Measurements from ENCODE around the gene GADD45B. TPM values are rescaled to one million over a fixed set of nuclear protein-coding genes. Genes with fewer than 3 reads are reported as not detected.

The GADD45B gene
- total RNA-seq, 1 experiment from 2014 or later: 16.4 TPM

DNA sequence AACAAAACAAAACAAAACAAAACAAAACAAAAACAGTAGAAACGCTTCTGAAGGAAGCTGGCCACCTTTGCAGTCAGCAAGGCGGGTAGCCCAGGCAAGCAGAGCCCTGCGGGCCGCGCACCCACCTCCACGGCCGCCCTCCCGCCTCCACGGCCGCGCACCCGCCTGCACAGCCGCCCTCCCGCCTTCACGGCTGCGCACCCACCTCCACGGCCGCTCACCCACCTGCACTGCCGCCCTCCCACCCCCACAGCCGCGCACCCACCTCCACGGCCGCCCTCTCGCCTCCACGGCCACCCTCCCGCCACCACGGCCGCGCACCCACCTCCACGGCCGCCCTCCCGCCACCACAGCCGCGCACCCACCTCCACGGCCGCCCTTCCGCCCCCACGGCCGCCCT is 39.5 kb upstream of the GADD45B start:
- TF ChIP-seq, protein P1, sequence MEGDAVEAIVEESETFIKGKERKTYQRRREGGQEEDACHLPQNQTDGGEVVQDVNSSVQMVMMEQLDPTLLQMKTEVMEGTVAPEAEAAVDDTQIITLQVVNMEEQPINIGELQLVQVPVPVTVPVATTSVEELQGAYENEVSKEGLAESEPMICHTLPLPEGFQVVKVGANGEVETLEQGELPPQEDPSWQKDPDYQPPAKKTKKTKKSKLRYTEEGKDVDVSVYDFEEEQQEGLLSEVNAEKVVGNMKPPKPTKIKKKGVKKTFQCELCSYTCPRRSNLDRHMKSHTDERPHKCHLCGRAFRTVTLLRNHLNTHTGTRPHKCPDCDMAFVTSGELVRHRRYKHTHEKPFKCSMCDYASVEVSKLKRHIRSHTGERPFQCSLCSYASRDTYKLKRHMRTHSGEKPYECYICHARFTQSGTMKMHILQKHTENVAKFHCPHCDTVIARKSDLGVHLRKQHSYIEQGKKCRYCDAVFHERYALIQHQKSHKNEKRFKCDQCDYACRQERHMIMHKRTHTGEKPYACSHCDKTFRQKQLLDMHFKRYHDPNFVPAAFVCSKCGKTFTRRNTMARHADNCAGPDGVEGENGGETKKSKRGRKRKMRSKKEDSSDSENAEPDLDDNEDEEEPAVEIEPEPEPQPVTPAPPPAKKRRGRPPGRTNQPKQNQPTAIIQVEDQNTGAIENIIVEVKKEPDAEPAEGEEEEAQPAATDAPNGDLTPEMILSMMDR (conservative IDR thresholded peaks at IDR 0.05; ENCODE audit: low read depth, low read length): no peak
- no peak for TF ChIP-seq EZH2 (IDR thresholded peaks at IDR 0.05; ENCODE audit: borderline replicate concordance, low read depth, low read length, poor library complexity, severe bottlenecking)
- DNase-seq (ENCODE audit: low spot score): no peak
- Histone ChIP-seq H3K4me1 (ENCODE audit: insufficient read depth, low read length, poor library complexity, severe bottlenecking) (no peaks in the 10 kb centered on the region), H3K4me3 (ENCODE audit: low read depth, low read length, poor library complexity, severe bottlenecking) (no peak overlapping the region), H3K36me3 (ENCODE audit: insufficient read depth, low read length, poor library complexity, severe bottlenecking) (peaks cover 72% of the 10 kb centered on the region), H3K27me3 (replicated peaks; ENCODE audit: insufficient read depth, low read depth, low read length, poor library complexity) (no peaks in the 10 kb centered on the region), H3K27ac (ENCODE audit: low read depth, low read length, poor library complexity, severe bottlenecking) (no peak overlapping the region), H3K9me3 (ENCODE audit: low read depth, low read length, poor library complexity, severe bottlenecking) (no peaks in the 10 kb centered on the region)
- intact Hi-C loops (cut with micrococcal nuclease; ENCODE audit: unreplicated experiment): no loop called here
- ChIA-PET CTCF (no interaction called here), POLR2A (ENCODE audit: low non-redundant PET) (no interaction called here)
- no TSS peak for BruUV-seq (replicated peaks)

GRCh38 chr19:2436926-2437325 is 39.0 kb upstream of the GADD45B start:
- Histone ChIP-seq H3K27ac (ENCODE audit: low read depth, low read length, poor library complexity, severe bottlenecking) (no peak overlapping the region), H3K9me3 (ENCODE audit: low read depth, low read length, poor library complexity, severe bottlenecking) (no peaks in the 10 kb centered on the region), H3K4me1 (ENCODE audit: insufficient read depth, low read length, poor library complexity, severe bottlenecking) (no peaks in the 10 kb centered on the region), H3K27me3 (replicated peaks; ENCODE audit: insufficient read depth, low read depth, low read length, poor library complexity) (no peaks in the 10 kb centered on the region), H3K4me3 (ENCODE audit: low read depth, low read length, poor library complexity, severe bottlenecking) (no peak overlapping the region), H3K36me3 (ENCODE audit: insufficient read depth, low read length, poor library complexity, severe bottlenecking) (peaks cover 72% of the 10 kb centered on the region)
- intact Hi-C loops (cut with micrococcal nuclease; ENCODE audit: unreplicated experiment): no loop called here
- POLR2A ChIA-PET (ENCODE audit: low non-redundant PET): no interaction called here
- no peak for TF ChIP-seq EZH2 (IDR thresholded peaks at IDR 0.05; ENCODE audit: borderline replicate concordance, low read depth, low read length, poor library complexity, severe bottlenecking)
- TF ChIP-seq, protein P1 (conservative IDR thresholded peaks at IDR 0.05; ENCODE audit: low read depth, low read length): no peak
- no TSS peak for BruUV-seq (replicated peaks)
- no peak for DNase-seq (ENCODE audit: low spot score)
- CTCF ChIA-PET: no interaction called here

DNA sequence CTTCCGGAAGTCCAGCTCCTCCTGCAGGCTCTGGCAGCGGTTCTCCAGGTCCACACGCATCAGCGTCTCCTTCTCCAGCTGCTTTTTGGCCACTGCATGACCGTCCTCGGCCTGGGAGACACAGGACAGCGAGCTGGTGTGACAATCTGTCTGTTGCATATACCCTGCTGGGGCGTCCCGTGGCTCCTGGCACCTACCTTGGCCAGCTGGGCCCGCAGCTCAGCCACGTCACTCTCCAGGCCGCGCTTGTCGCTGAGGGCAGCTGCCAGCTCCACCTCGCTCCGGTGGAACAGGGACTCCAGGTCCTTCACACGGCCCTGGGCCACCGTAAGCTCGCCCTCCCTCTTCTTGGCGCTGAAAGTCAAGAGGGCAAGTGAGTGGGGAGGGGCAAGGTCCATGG is 37.7 kb upstream of the GADD45B start:
- ChIA-PET POLR2A (ENCODE audit: low non-redundant PET) (no interaction called here), CTCF (interaction anchor here (0.6 to 0.7 kb wide), 2 partner anchors 31 to 417 kb away, joined by 3 to 5 read pairs; no protein-coding TSS in a partner anchor)
- TF ChIP-seq, protein P1 (conservative IDR thresholded peaks at IDR 0.05; ENCODE audit: low read depth, low read length): no peak
- no peak for TF ChIP-seq EZH2 (IDR thresholded peaks at IDR 0.05; ENCODE audit: borderline replicate concordance, low read depth, low read length, poor library complexity, severe bottlenecking)
- Histone ChIP-seq H3K4me1 (ENCODE audit: insufficient read depth, low read length, poor library complexity, severe bottlenecking) (no peaks in the 10 kb centered on the region), H3K4me3 (ENCODE audit: low read depth, low read length, poor library complexity, severe bottlenecking) (no peak overlapping the region), H3K9me3 (ENCODE audit: low read depth, low read length, poor library complexity, severe bottlenecking) (no peaks in the 10 kb centered on the region), H3K27ac (ENCODE audit: low read depth, low read length, poor library complexity, severe bottlenecking) (no peak overlapping the region), H3K36me3 (ENCODE audit: insufficient read depth, low read length, poor library complexity, severe bottlenecking) (peaks cover 77% of the 10 kb centered on the region), H3K27me3 (replicated peaks; ENCODE audit: insufficient read depth, low read depth, low read length, poor library complexity) (no peaks in the 10 kb centered on the region)
- BruUV-seq (replicated peaks): no TSS peak
- DNase-seq (ENCODE audit: low spot score): no peak
- intact Hi-C loops (cut with micrococcal nuclease; ENCODE audit: unreplicated experiment): no loop called here

Measured in A673 (cell line).